Endothelial cell of umbilical vein (primary cell): ENCODE data around the gene NAP1L4. TPM values are rescaled to one million over a fixed set of nuclear protein-coding genes. Genes with fewer than 3 reads are reported as not detected.

Source experiments
- BruUV-seq: library from RNA; stranded (reverse); fragments of 400-500 nt; replicated peaks from 2 replicates; lab custom pipeline; 2021; lab: Mats Ljungman, UMichigan
- CTCF ChIA-PET: fragments of 300-600, 350-600 bp; sonication (Branson Sonifier 250); formaldehyde crosslinking; loops from one replicate; lab custom pipeline; 2021; ENCODE audit warnings: antibody characterized with exemption, inconsistent platforms; lab: Charles Lee
- POLR2A ChIA-PET: fragments of 300-600, 350-600 bp; sonication (Branson Sonifier 250); formaldehyde crosslinking; loops from one replicate; lab custom pipeline; 2021; ENCODE audit warnings: antibody characterized with exemption, inconsistent platforms; lab: Charles Lee
- DNase-seq: peaks from one replicate; pipeline ENCODE4 v3.0.0-alpha.2; 2011; ENCODE audit warnings: low read depth, low spot score
- FAIRE-seq: peaks from 2 replicates; lab custom pipeline; 2011; peaks lifted over from hg19 to GRCh38; lab: Jason Lieb, UNC
- H2AFZ ChIP-seq: 2 replicates; pipeline ENCODE4 v1.6.0; 2012; ENCODE audit warnings: low read depth, low read length, control low read depth, inconsistent platforms
- H3K27ac ChIP-seq: 2 replicates; pipeline ENCODE4 v1.5.1; 2011; ENCODE audit warnings: low read depth, mild to moderate bottlenecking, control low read depth, low read length, moderate library complexity; ENCODE audit not compliant: insufficient read depth
- H3K27me3 ChIP-seq, 2 experiments: 2 replicates each; pipeline versions ENCODE4 v1.6.0 to v1.6.1; 2011; ENCODE audit warnings: low read length in 2 of 2, mixed read lengths in 1 of 2; ENCODE audit not compliant: control insufficient read depth in 2 of 2, insufficient read depth in 2 of 2
- H3K36me3 ChIP-seq, 2 experiments: 2 replicates in 1 of 2; 3 replicates in 1 of 2; pipeline ENCODE4 v1.5.1; 2011; ENCODE audit warnings: low read length in 2 of 2, mild to moderate bottlenecking in 1 of 2, moderate library complexity in 1 of 2; ENCODE audit not compliant: control insufficient read depth in 2 of 2, insufficient read depth in 2 of 2; ENCODE audit errors: extremely low read depth in 1 of 2
- H3K4me1 ChIP-seq: 3 replicates; pipeline ENCODE4 v1.5.1; 2011; ENCODE audit warnings: mild to moderate bottlenecking, low read length; ENCODE audit not compliant: control insufficient read depth, insufficient read depth; ENCODE audit errors: extremely low read depth
- H3K4me2 ChIP-seq: 2 replicates; pipeline ENCODE4 v1.6.1; 2011; ENCODE audit warnings: low read length, control low read depth, mixed read lengths; ENCODE audit not compliant: insufficient read depth
- H3K4me3 ChIP-seq, 3 experiments: fragments of 200-600 bp in 1 of 3; sonication (generic), shearing (Covaris generic) in 1 of 3; replicated peaks in 1 of 3; 2 replicates each; pipeline ENCODE4 v1.5.1; 2011 to 2016; ENCODE audit warnings: control low read depth in 3 of 3, low read length in 3 of 3, mild to moderate bottlenecking in 2 of 3, inconsistent platforms in 1 of 3, low read depth in 1 of 3, moderate library complexity in 1 of 3; ENCODE audit not compliant: insufficient read depth in 1 of 3
- H3K79me2 ChIP-seq: 2 replicates; pipeline ENCODE4 v1.6.0; 2012; ENCODE audit warnings: low read length, inconsistent platforms; ENCODE audit not compliant: control insufficient read depth, insufficient read depth
- H3K9ac ChIP-seq: replicated peaks from 2 replicates; pipeline ENCODE3; 2011; ENCODE audit warnings: low read length, control low read depth; ENCODE audit not compliant: insufficient read depth; ENCODE audit errors: extremely low read depth
- H3K9me1 ChIP-seq: replicated peaks from 3 replicates; pipeline ENCODE4 v1.6.0; 2011; ENCODE audit warnings: mild to moderate bottlenecking, low read length; ENCODE audit not compliant: control insufficient read depth, insufficient read depth; ENCODE audit errors: extremely low read depth
- H3K9me3 ChIP-seq: replicated peaks from 2 replicates; pipeline ENCODE4 v1.5.1; 2012; ENCODE audit warnings: low read length, inconsistent platforms; ENCODE audit not compliant: control insufficient read depth, insufficient read depth
- H4K20me1 ChIP-seq: replicated peaks from 2 replicates; pipeline ENCODE3; 2011; ENCODE audit warnings: mild to moderate bottlenecking, low read length; ENCODE audit not compliant: control insufficient read depth, insufficient read depth; ENCODE audit errors: extremely low read depth
- EZH2 ChIP-seq: IDR thresholded peaks from 2 replicates; pipeline ENCODE4 v1.6.1; 2012; ENCODE audit warnings: borderline replicate concordance, low read depth, mild to moderate bottlenecking, moderate library complexity, low read length, inconsistent platforms; ENCODE audit not compliant: severe bottlenecking
- FOS ChIP-seq: IDR thresholded peaks from 2 replicates; pipeline ENCODE4 v1.6.1; 2011; ENCODE audit warnings: mild to moderate bottlenecking, low read length, moderate library complexity, borderline replicate concordance; ENCODE audit not compliant: insufficient read depth
- GATA2 ChIP-seq: IDR thresholded peaks from 2 replicates; pipeline ENCODE4 v1.7.0; 2011; ENCODE audit warnings: low read depth, mild to moderate bottlenecking, moderate library complexity, mixed read lengths, low read length; ENCODE audit not compliant: insufficient read length, insufficient read depth
- JUN ChIP-seq: IDR thresholded peaks from 2 replicates; pipeline ENCODE4 v1.6.1; 2011; ENCODE audit warnings: borderline replicate concordance, low read depth; ENCODE audit not compliant: insufficient read length, insufficient read depth
- MYC ChIP-seq: IDR thresholded peaks from one replicate; pipeline ENCODE4 v1.6.1; 2011; ENCODE audit warnings: mild to moderate bottlenecking, low read depth, low read length
- POLR2A ChIP-seq: IDR thresholded peaks from 2 replicates; pipeline ENCODE4 v1.6.1; 2012; ENCODE audit warnings: low read depth, mild to moderate bottlenecking, control low read depth, low read length
- POLR2AphosphoS5 ChIP-seq: IDR thresholded peaks from 2 replicates; pipeline ENCODE4 v1.6.1; 2012; ENCODE audit warnings: low read depth, mild to moderate bottlenecking, control low read depth, low read length, moderate library complexity; ENCODE audit not compliant: insufficient read depth
- dilution Hi-C: fragments of 300-500 bp; cut with MboI; formaldehyde crosslinking; loops from one replicate; pipeline ENCODE4 v1.15.0; 2019; ENCODE audit warnings: low sequenced_read_pairs; ENCODE audit not compliant: extremely low pct_ligation_motif_present
- intact Hi-C: fragments of 100-400 bp; cut with micrococcal nuclease; formaldehyde crosslinking; loops from one replicate; pipeline ENCODE4 v1.10.0; 2022
- polyA plus RNA-seq, 4 experiments: library from polyadenylated mRNA; depleted of rRNA in 3 of 4; stranded (reverse) in 3 of 4; unstranded in 1 of 4; fragments of >200 nt; gene quantifications; 2 replicates each; pipeline versions ENCODE4 v1.2.1 to v1.2.3, GENCODE V29; 2011 to 2012; ENCODE audit warnings: missing spikeins in 1 of 4
- total RNA-seq: library from RNA; stranded (reverse); gene quantifications from 2 replicates; pipeline ENCODE4 v1.2.3, GENCODE V29; 2021
- TF ChIP-seq, protein P1 (sequence below), 2 donors: IDR thresholded peaks; 1 replicate in 1 of 2; 2 replicates in 1 of 2; pipeline ENCODE4 v1.5.1; 2011; ENCODE audit warnings: low read length in 2 of 2, mild to moderate bottlenecking in 2 of 2, moderate library complexity in 2 of 2, control low read depth in 1 of 2, inconsistent platforms in 1 of 2, low read depth in 1 of 2; ENCODE audit not compliant: insufficient read depth in 1 of 2; ENCODE audit errors: extremely low read depth in 1 of 2
- TF ChIP-seq, protein P2 (sequence below): IDR thresholded peaks from 2 replicates; pipeline ENCODE4 v1.6.1; 2011; ENCODE audit not compliant: insufficient read depth, insufficient read length

The NAP1L4 gene
- total and polyA plus RNA-seq, 2 donors (not counting 3 experiments of a cell fraction or from before 2014, with no cell fraction given): 100.0 to 177 TPM

DNA sequence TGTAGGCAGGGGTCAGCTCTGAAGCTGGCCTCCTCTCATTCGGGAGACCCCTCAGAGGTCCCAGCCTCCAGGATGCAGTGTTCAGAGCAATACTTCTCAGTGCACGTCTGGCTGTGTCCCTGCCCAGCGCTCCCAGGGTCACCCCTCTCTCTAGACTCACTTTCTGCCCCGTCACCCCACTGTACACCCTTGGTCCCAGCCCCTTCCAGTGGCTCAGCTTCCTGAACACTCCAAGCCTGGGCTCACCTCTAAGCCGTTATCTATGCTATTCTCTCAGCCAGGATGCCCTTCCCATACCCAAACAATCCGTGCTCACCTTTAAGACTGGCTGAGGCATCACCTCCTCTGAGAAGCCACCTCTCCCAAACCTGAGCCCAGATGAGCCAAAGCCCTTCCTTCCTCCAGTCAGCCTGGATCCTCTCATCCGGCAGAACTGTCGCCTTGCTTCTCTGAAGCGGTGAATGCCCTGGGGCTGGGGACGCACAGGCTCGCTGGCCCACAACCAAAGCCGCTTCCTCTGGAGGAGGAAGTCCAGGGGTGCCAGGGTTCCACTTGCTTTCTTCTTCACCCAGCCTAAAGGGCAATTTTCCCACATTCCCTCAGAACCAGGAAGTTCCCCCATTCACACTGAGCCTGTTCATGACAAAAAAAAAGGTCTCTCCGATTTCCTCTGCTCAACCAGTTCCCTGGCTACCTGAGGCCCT lies 92.9 kb downstream of the NAP1L4 start:
- Histone ChIP-seq H3K27me3 (peaks cover 0 to 2% of the 10 kb centered on the region in 2 experiments), H3K36me3 (no peaks in the 10 kb centered on the region), H3K4me3 (no peak overlapping the region), H3K9me3 (no peaks in the 10 kb centered on the region), H3K4me1 (peaks cover 26% of the 10 kb centered on the region), H3K79me2 (no peaks in the 10 kb centered on the region), H3K27ac (peak overlapping the region; percentile 72), H2AFZ (peak overlapping the region; percentile 29), H3K9ac (peak overlapping the region; percentile 22), H3K9me1 (no peaks in the 10 kb centered on the region), H3K4me2 (no peak overlapping the region), H4K20me1 (no peaks in the 10 kb centered on the region)
- TF ChIP-seq JUN (no peak), MYC (no peak), GATA2 (no peak)
- POLR2A ChIA-PET: interaction anchor here (0.7 to 1.7 kb wide), 3 partner anchors 30 to 1922 kb away, joined by 3 to 11 read pairs (median 4); partner anchors contain the start of gene PHLDA2
- intact Hi-C loops (no loop called here), dilution Hi-C loops (no loop called here)
- CTCF ChIA-PET: interaction anchor here (0.8 to 1.8 kb wide), 4 partner anchors 11 to 367 kb away, joined by 3 to 12 read pairs (median 6); no protein-coding TSS in a partner anchor
- DNase-seq (peak; percentile 22), FAIRE-seq (no peak)
- no TSS peak for BruUV-seq

DNA sequence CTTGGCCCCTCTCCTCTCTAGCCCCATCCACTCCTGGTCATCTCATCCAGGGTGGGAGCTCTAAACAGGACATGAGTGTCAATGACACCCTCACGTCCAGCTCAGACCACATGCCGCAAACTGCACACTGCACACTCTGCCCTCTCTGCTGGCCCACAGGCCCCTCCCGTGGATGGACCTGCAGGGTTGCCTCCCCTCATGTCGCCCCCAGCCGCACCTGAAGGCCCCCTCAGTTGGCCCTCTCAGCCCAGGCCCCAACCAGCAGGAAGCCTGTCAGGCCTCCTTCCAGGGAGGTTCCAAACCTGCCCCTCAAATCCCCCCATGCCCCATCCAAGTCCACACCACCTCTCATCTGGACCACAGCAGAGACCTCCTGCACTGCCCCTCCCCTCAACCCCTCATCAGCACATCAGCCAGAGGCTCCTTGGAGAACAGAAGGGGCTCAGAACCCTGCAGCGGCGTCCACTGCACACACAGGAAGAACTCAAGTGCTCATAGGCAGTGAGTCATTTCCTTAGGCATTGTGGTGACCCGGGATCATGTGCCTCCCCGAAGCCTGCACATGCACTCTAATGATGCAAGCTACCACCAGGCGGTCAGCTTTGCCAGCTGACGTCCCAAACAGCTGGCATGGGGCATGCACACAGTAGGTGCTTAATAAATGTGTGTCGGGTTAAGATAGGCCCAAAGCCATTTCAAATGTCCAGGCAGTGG lies 93.6 kb downstream of the NAP1L4 start:
- CTCF ChIA-PET: interaction anchor here (0.8 to 1.8 kb wide), 5 partner anchors 10 to 366 kb away, joined by 3 to 12 read pairs (median 7); no protein-coding TSS in a partner anchor
- no peaks in the 10 kb centered on the region for H3K79me2 ChIP-seq
- H4K20me1 ChIP-seq: no peaks in the 10 kb centered on the region
- dilution Hi-C loops: no loop called here
- no TSS peak for BruUV-seq
- FAIRE-seq (peak; percentile 99), DNase-seq (peak; percentile 88)
- peak overlapping the region; percentile 26 for H3K4me2 ChIP-seq
- peaks cover 26% of the 10 kb centered on the region for H3K4me1 ChIP-seq
- peaks cover 0 to 2% of the 10 kb centered on the region in 2 experiments for H3K27me3 ChIP-seq
- intact Hi-C loops: loop anchor here (1.0 kb wide), 1 partner anchor 31 kb away; the partner anchor contains the start of gene PHLDA2
- no peaks in the 10 kb centered on the region for H3K36me3 ChIP-seq
- peak overlapping the region; percentile 72 for H3K27ac ChIP-seq
- no peaks in the 10 kb centered on the region for H3K9me1 ChIP-seq
- H3K9me3 ChIP-seq: no peaks in the 10 kb centered on the region
- H2AFZ ChIP-seq: no peak overlapping the region
- peak; percentile 95 for TF ChIP-seq JUN
- TF ChIP-seq, protein P1, sequence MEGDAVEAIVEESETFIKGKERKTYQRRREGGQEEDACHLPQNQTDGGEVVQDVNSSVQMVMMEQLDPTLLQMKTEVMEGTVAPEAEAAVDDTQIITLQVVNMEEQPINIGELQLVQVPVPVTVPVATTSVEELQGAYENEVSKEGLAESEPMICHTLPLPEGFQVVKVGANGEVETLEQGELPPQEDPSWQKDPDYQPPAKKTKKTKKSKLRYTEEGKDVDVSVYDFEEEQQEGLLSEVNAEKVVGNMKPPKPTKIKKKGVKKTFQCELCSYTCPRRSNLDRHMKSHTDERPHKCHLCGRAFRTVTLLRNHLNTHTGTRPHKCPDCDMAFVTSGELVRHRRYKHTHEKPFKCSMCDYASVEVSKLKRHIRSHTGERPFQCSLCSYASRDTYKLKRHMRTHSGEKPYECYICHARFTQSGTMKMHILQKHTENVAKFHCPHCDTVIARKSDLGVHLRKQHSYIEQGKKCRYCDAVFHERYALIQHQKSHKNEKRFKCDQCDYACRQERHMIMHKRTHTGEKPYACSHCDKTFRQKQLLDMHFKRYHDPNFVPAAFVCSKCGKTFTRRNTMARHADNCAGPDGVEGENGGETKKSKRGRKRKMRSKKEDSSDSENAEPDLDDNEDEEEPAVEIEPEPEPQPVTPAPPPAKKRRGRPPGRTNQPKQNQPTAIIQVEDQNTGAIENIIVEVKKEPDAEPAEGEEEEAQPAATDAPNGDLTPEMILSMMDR (IDR thresholded peaks at IDR 0.05; ENCODE audit: extremely low read depth in 1 of 2, insufficient read depth in 1 of 2, low read depth in 1 of 2, low read length in 2 of 2): no peak
- no peak for TF ChIP-seq POLR2A
- peak; percentile 94 for TF ChIP-seq POLR2AphosphoS5
- TF ChIP-seq FOS: peak; percentile 88
- no peak for TF ChIP-seq GATA2
- TF ChIP-seq, protein P2, sequence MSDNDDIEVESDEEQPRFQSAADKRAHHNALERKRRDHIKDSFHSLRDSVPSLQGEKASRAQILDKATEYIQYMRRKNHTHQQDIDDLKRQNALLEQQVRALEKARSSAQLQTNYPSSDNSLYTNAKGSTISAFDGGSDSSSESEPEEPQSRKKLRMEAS: peak; percentile 91
- TF ChIP-seq EZH2: no peak
- TF ChIP-seq MYC: peak; percentile 87
- no peak overlapping the region for H3K4me3 ChIP-seq
- POLR2A ChIA-PET: interaction anchor here (0.7 to 1.7 kb wide), 3 partner anchors 31 to 1921 kb away, joined by 3 to 11 read pairs (median 4); partner anchors contain the start of gene PHLDA2
- peak overlapping the region; percentile 22 for H3K9ac ChIP-seq
